Subcutaneous adipose tissue (tissue), 4 donors: ENCODE results near the gene PARD3. TPM values are rescaled to one million over a fixed set of nuclear protein-coding genes. Genes with fewer than 3 reads are reported as not detected.

ENCODE experiments used
- total RNA-seq, 4 donors: library from RNA; depleted of rRNA; stranded (reverse); fragments of >200 nt; gene quantifications; one replicate each; pipeline ENCODE4 v1.1.0, GENCODE V29; 2016
- TF ChIP-seq, protein P1 (sequence below): fragments of 450-650 bp; IDR thresholded peaks from one replicate; pipeline ENCODE4 v1.5.1; 2016; ENCODE audit warnings: low read depth, mild to moderate bottlenecking, control low read depth, antibody characterized with exemption, moderate library complexity

Gene PARD3
- total RNA-seq, 4 donors from 2014 or later: 39.4 to 70.3 (median 45.0) TPM

DNA sequence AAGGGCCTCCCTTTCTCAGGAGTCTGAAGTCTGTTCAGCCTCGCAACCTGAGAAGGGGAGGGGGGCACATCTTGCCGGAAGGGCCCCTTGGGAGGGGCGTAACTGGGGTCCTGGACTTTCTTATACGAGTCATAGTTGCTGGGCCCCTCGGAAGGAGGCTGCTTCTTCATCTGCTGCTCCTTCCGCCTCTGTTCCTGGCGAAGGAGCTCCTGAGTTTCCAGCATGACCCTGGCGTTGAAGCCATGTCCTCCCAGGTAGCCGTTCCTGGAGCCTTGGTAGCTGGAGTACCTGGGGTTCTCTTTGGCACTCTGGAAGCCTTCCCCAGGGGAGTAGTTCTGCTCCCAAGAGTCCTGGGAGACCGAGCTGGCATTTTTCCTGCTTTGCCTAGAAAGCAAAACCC lies 703.9 kb downstream of the PARD3 start:
- TF ChIP-seq, protein P1, sequence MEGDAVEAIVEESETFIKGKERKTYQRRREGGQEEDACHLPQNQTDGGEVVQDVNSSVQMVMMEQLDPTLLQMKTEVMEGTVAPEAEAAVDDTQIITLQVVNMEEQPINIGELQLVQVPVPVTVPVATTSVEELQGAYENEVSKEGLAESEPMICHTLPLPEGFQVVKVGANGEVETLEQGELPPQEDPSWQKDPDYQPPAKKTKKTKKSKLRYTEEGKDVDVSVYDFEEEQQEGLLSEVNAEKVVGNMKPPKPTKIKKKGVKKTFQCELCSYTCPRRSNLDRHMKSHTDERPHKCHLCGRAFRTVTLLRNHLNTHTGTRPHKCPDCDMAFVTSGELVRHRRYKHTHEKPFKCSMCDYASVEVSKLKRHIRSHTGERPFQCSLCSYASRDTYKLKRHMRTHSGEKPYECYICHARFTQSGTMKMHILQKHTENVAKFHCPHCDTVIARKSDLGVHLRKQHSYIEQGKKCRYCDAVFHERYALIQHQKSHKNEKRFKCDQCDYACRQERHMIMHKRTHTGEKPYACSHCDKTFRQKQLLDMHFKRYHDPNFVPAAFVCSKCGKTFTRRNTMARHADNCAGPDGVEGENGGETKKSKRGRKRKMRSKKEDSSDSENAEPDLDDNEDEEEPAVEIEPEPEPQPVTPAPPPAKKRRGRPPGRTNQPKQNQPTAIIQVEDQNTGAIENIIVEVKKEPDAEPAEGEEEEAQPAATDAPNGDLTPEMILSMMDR: no peak

DNA sequence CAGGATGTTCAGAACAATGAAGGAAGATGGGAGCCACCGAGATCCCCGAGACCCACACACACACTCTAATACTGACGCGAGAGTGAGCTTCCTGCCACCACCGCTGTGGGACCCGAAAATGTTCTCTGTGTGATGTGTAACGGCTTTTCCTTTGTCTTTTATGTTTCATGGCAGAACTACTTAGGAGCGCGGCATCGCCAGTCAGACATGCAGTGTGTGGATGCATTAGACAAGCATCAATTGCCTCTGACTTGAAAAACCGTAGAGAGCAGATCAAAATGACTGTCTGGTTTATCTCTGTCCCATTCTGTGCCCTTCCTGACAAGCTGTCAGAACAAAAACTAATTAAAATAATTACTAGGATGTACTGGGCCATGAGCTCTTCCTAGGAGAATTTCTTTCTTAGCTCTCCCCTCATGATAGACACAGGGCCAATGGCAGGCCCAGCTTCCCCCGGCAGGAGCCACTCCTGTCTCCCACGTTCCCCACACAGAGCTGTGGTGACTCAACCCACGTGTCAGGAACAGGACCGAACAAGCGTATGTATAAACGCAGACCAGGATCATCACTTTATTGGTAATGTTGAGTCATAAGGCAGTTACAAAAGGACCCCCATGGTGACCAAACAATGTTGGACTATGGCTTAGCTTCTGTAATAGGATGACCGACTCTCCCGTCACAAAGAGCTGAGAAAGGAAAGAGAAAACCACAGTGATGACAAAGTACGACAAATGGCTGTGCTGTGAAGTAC lies 705.0 kb downstream of the PARD3 start:
- TF ChIP-seq, protein P1: no peak

DNA sequence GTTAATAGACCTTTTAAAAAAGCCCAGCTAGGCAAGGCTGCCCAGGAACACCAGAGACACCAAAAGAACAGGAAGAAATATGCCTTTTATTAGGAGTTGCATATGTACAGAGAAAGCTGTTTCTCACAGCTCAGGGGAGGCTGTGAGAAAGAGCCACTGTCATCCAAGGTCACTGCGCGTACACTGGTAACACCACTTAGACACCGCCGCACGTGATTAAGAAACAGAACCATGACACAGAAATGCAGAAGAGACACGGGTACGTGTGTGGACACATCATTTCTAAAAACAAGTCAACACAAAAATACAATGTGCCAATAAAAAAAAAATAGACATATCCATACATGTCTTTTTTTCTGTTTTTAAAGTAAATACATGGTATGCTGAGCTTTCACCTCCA lies 705.6 kb downstream of the PARD3 start:
- TF ChIP-seq, protein P1: no peak

DNA sequence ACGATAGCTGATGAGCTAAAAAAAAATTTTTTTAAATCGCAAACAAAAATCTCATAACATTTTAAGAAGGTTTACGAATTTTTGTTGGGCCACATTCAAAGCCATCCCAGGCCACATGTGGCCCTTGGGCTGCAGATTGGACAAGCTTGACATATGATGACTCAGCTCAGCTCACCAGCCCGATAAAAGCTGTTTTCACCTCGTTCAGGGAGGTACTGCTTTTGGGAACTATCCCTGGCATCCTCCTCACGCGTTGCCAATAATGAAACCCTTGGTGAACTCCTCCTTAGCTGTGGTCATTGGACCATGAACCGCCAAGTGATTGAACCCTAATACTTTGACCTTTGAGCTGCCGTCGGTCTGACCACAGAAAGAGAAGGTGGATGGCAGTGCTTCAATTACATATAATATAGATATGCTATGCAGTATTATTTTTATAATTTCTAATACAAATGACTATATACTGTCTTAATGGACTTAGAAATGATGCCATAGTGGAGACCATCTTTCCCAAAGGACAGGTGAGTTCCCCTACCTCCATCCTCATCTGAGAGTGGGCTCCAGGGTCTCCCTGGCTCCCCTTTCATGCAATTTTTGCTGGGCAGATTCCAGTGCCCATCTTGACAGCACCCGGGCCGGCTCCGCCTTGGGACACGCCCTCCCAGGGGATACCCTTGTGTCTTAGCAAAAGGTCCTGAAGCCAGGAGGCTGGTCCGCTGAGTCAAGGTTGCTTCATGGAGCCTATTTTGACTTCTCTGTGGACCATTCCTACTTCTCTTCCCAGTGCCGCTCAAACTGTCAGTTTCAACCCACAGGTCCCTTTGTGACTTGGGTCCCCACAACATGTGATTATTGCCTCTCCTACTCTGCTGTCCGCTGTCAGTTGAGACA lies 707.2 kb downstream of the PARD3 start:
- TF ChIP-seq, protein P1: no peak

DNA sequence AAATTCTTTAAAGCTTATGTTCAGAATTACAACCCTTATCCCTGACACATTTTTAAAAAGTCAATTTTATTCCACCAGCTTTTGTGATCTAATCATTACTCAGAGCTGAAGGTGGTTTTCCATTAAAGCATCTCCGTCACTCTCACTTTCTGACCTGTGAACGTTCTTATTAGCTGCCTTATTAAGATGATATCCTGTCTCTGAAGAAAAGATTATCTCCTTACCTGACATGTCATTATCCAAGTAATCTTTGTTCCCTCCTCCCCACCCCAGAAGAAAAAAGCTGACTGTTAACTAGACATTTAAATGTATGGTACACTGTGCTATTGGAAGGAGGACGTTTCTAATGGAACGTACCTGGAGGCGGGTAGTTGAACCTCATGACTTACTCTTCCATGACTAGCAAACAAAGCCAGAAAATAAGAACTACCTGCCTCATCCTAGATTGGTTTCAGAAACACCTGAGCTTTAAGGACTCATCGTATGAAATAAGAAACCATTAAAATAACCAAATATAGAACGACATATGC lies 708.7 kb downstream of the PARD3 start:
- TF ChIP-seq, protein P1: no peak

DNA sequence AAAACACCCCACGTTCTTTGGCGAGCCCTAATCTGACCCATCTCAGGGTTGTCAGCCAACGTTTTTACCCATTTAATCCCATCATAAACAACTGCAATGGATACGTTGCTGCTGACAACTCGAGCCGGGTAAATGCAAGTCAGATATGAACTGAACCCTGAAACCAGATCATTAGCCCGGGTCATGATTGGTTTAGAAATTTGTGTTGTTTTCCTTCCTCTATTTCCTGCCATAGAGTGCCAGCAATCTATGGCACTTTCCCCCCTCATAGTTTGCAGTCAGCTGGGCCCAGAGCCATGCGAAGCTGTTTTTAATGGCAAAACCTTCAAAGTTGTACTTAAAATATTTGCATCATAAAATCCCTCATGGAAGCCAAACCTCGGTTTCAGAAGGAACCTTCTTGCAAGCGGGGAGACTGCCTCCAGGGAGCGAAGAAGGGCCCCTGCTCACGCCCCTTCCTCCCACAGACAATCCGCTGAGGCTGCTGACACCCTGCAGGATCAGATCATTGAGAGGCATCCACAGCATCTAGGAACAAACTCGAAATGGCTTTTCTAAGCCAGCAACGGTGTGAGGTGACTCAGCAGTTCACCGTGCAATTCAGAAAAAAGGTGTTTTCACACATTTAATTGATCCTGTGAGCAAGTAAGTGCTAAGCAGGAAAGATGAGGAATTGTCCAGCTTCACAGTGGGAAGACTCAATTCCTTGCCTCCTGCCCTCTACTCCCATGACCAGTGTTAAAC lies 710.1 kb downstream of the PARD3 start:
- TF ChIP-seq, protein P1: no peak
